ENCODE data around the gene TOX2.

TOX2 gene

DNA sequence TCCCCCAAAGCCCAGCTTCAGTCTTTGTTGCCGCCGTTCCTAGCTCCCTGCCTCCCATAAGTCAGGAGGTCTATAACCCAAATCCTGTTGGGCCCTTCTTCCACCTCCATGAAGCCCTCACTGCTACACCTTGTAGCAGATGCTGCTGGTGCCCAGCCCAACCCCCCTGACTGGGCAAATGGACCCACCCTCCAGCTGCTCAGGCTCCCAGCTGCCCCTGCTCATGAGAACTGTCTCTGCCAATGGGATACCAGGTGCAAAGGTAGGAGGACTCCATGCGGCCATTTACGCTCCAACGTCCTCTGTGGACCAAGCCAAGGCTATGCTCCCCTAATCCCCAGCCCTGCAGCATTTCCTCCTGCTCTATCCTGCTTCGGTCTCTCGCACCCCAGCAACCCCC is 200.5 kb downstream of the TOX2 start:
- no peak for TF ChIP-seq CTCF (IDR thresholded peaks at IDR 0.05)
- DNase-seq = no peak
- Mint-ChIP-seq H3K27me3 (ENCODE audit: low read depth, poor library complexity) (no peaks in the 10 kb centered on the region), H3K4me3 (no peak overlapping the region), H3K27ac (no peak overlapping the region), H3K36me3 (ENCODE audit: low read depth) (no peaks in the 10 kb centered on the region), H3K9me3 (no peaks in the 10 kb centered on the region), H3K4me1 (peaks cover 49% of the 10 kb centered on the region)

DNA sequence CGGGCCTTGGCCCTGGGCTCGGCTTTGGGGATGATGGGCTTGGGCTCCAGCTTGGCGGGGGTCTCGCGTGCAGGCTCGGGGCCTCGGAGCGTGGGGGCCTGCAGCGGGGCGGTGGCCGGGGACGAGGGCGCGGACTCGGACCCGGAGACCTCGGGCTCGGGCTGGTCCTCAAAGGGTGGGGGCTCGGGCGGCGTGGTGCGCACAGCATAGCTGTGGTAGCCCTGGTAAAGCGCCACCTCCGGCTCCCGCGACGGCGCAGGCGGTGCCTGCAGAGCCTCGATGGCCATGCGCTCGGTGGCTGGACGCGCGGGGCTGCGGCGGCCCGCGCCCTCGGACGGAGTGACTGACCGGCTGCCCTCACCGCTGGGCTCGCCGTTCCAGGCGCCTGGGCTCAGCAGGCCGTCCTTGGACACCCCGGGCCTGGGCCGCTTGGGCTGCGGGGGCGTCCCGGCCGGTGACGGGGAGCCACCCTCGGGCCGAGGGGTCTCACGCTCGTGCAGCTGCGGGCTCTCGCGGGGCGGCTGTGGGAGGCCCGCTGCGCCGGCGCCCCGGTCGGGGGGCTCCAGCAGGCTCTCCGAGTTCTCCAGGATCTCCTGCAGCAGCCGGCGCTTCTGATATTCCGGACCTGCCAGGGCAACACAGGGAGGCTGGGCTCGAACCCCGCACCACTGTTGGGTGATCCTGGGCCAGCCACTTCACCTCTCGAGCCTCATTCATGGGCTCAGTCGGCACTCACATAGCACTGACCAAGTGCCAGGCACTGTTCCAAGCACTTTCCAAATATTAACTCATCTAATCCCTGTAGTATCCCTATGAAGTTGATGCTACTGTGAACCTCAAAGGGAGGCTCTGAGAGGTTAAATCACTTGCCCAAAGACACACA is 201.4 kb downstream of the TOX2 start:
- H3K4me3 Mint-ChIP-seq = no peak overlapping the region
- no peak for DNase-seq
- peaks cover 2% of the 10 kb centered on the region for H3K27me3 Mint-ChIP-seq (ENCODE audit: low read depth, poor library complexity)
- H3K9me3 Mint-ChIP-seq = no peaks in the 10 kb centered on the region
- no peak overlapping the region for H3K27ac Mint-ChIP-seq
- no peak for TF ChIP-seq CTCF (IDR thresholded peaks at IDR 0.05)
- no peaks in the 10 kb centered on the region for H3K36me3 Mint-ChIP-seq (ENCODE audit: low read depth)
- H3K4me1 Mint-ChIP-seq = peaks cover 52% of the 10 kb centered on the region

DNA sequence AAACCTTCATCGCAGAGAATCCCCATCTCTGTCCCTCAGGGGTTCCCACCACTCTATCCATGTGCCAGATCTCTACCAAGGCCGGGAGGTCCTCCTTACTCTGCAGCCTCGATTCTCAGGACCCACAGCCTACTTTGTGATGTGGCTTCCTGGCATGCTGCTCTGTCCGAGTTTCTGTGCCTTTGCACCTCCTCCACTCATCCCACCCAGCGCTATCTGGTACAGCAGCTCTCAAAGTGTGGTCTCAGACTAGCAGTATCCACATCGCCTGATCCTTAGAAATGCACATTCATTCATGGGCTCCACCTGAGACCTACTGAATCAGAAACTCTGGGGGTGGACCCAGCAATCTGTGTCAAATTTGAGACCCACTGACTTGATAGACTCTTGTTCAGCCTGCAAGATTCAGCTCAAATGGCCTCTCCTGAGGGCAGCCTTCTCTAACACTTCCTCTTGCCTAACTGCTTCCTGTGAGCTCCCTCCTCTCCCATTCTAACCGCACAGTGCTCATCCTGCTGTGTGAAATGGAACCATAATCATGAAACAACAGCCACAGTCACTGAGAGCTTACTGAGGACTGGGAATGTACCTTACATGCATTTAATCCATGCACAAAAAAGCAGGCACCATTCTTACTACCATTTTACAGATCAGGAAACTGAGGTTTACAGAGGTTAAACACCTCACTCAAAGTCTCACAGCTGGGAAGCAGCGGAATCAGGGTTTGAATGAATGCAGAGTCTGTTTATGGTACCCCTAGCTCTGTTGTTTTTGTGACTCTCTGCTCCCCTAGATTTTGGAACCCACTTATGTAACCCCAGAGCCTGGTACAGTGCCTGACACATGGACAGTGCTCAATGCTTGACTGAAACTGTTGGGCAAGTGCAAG is 202.9 kb downstream of the TOX2 start:
- no peak for TF ChIP-seq CTCF (IDR thresholded peaks at IDR 0.05)
- no peak overlapping the region for H3K4me3 Mint-ChIP-seq
- peaks cover 52% of the 10 kb centered on the region for H3K4me1 Mint-ChIP-seq
- H3K27ac Mint-ChIP-seq = no peak overlapping the region
- H3K27me3 Mint-ChIP-seq (ENCODE audit: low read depth, poor library complexity) = peaks cover 3% of the 10 kb centered on the region
- H3K36me3 Mint-ChIP-seq (ENCODE audit: low read depth) = no peaks in the 10 kb centered on the region
- no peaks in the 10 kb centered on the region for H3K9me3 Mint-ChIP-seq
- DNase-seq = no peak

DNA sequence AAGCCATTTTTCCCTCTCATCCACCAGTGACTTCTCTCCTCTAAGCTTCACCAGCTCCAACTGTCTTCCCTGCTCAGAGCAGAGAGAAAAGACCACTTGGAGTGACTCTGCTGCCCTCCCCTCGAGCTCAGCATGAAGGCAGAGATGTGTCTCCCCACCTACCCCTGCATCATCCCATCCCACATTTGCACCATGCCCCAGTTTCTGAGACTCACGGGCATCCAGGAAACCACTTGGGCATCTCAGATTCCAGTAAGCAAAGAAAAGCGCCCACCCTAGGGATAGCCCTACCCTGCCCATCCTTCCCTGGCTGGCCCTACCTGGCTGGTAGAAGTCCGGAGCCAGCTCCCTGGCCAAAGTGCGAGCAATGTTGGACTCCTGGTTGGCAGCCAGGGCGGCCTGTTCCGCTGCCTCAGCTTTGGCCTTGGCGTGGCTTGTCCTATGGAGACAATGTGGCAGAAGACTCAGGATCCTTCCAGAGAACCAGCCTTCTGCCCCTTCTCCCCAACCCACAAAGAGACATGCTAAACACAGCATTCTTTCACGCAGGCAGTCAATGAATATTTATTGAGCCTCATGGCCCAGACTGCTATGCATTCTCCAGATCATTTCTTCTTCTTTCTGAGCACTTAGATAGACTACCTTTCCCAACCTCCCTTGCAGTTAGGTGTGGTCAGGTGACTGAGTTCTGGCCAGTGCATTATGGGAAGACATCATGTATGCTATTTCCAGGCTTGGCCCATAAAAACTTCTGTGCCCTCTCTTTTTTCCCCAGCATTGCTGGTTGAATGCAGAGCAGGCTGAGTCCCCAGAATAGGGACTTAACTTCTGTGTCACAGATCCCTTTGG is 203.8 kb downstream of the TOX2 start:
- Mint-ChIP-seq H3K36me3 (ENCODE audit: low read depth) (no peaks in the 10 kb centered on the region), H3K4me3 (no peak overlapping the region), H3K4me1 (peaks cover 52% of the 10 kb centered on the region), H3K9me3 (no peaks in the 10 kb centered on the region), H3K27me3 (ENCODE audit: low read depth, poor library complexity) (peaks cover 3% of the 10 kb centered on the region), H3K27ac (no peak overlapping the region)
- no peak for TF ChIP-seq CTCF (IDR thresholded peaks at IDR 0.05)
- DNase-seq = no peak
